ENCODE measurements around the gene IFNL1. TPM values are rescaled to one million over a fixed set of nuclear protein-coding genes. Genes with fewer than 3 reads are reported as not detected.

IFNL1 gene
- total RNA-seq (not detected), polyA plus RNA-seq (not detected)
- long read RNA-seq, donor 1, result 0 reads
- long read RNA-seq, donor 2, result 0 reads
- long read RNA-seq, donor 3, result 0 reads

DNA sequence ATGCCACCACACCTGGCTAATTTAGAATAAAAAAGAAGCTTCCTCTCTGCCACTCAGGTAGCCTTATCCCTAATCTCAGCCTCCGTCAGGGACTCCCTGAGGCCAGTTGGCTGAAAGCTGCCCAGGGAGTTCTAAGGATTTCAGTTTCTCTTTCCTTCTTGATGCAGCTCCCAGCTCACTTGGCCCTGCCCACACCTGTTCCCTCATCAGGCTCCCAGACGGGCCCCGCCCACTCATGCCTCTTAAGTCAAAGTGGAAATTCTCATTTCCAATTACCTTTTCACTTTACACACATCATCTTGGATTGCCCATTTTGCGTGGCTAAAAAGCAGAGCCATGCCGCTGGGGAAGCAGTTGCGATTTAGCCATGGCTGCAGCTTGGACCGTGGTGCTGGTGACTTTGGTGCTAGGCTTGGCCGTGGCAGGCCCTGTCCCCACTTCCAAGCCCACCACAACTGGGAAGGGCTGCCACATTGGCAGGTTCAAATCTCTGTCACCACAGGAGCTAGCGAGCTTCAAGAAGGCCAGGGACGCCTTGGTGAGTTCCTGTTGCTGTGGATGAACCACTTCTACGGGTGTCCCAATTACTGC, at the start of gene IFNL1:
TSS of gene IFNL1 (plus strand) at position 353 of the 591 bp plus-strand sequence. CDS start at position 368, 15 bp downstream.
- H3K27me3 ChIP-seq, result peaks cover 0 to 56% (median 5%) of the 10 kb centered on the region in 9 donors
- no peak for DNase-seq
- H3K4me1 ChIP-seq, result no peaks in the 10 kb centered on the region
- no peaks in the 10 kb centered on the region for H3K36me3 ChIP-seq
- 80 to 85% (median 82%) methylated on average over 11 of the region's 11 CpGs for WGBS, 4 donors
- no peak for ATAC-seq
- H3K9me3 ChIP-seq, result no peaks in the 10 kb centered on the region
- no peak within 1 kb of the TSS for H3K4me3 ChIP-seq
- H3K27ac ChIP-seq, result no peak within 1 kb of the TSS
- no peak for TF ChIP-seq CTCF (IDR thresholded peaks at IDR 0.05)
- TF ChIP-seq POLR2A (IDR thresholded peaks at IDR 0.05), result no peak
- intact Hi-C loops (cut with DNase I), result no loop called here

GRCh38 chr19:39246951-39247669, 49.1 kb upstream of the IFNL1 start:
- Histone ChIP-seq H3K27ac (no peak overlapping the region), H3K4me1 (peaks cover 0 to 14% (median 1%) of the 10 kb centered on the region in 12 donors), H3K36me3 (no peaks in the 10 kb centered on the region), H3K9me3 (no peaks in the 10 kb centered on the region), H3K4me3 (peak overlapping the region in 1 of 12 donors; percentile 18), H3K27me3 (peaks cover 19 to 68% (median 38%) of the 10 kb centered on the region in 9 donors)
- no peak for DNase-seq
- peak in 2 of 4 donors; percentile 41 to 73 for ATAC-seq
- 11 to 14% (median 14%) methylated on average over 14 to 42 of the region's 42 CpGs for WGBS, 4 donors
- TF ChIP-seq CTCF (IDR thresholded peaks at IDR 0.05) (no peak), POLR2A (IDR thresholded peaks at IDR 0.05) (no peak)
- intact Hi-C loops (cut with DNase I), result no loop called here

DNA sequence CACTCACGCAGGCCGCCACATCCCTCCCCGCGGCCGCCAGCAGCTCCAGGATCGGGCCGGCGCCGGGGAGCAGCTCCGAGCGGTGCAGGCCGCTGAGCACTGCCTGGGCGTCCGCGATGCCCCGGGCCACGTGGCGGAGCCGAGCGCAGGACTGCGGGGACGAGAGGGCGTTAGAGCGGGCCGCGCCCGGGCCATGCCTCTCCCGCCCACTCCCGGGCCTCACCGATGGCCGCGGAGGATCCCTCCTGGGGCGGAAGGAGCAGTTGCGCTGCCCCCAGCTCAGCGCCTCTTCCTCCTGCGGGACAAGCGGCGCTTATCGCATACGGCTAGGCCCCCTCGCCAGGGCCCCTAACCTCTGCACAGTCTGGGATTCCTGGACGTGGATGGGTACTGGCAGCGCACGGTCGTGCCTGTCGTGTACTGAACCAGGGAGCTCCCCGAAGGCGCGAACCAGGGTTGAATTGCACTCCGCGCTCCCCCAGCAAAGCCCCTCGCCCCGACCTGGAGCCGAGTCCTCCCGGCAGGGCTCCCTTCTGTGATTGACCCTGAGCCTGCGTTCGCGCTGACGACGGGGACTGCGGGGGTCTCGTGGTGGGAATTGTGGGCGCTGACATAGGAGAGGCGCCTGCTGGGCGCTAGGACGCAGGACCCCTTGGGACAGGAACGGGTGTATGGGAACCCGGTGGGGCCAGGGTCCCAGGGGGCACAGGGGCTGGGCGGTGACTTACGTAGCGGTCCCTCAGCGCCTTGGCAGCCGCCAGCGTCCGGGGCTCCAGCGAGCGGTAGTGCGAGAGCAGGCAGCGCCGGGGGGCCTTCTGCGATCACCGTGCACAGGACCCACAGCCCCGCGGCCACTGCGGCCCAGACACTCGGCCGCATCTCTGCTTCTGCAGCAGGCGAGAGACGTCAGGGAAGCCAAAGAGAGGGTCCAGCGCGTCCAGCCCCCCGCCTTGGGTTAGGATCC, 48.2 kb upstream of the IFNL1 start:
- intact Hi-C loops (cut with DNase I), result no loop called here
- Histone ChIP-seq H3K27me3 (peaks cover 19 to 66% (median 38%) of the 10 kb centered on the region in 9 donors), H3K36me3 (no peaks in the 10 kb centered on the region), H3K27ac (no peak overlapping the region), H3K4me3 (peak overlapping the region in 1 of 12 donors; percentile 18), H3K4me1 (peaks cover 0 to 14% (median 1%) of the 10 kb centered on the region in 12 donors), H3K9me3 (no peaks in the 10 kb centered on the region)
- DNase-seq (no peak), ATAC-seq (peak in 3 of 4 donors; percentile 24 to 60 (median 59))
- WGBS, 4 donors, result 9 to 16% (median 10%) methylated on average over 34 to 92 of the region's 92 CpGs
- TF ChIP-seq POLR2A (IDR thresholded peaks at IDR 0.05) (no peak), CTCF (IDR thresholded peaks at IDR 0.05) (no peak)

Measured in heart left ventricle (tissue), 16 donors.